IMR-90 (cell line): ENCODE measurements around the gene TMEM161B. TPM values are rescaled to one million over a fixed set of nuclear protein-coding genes. Genes with fewer than 3 reads are reported as not detected.

Experiments used
- ATAC-seq: fragments of 200-7000 bp; cut with Tn5 transposase; 2 replicates; pipeline ENCODE4 v1.9.1; 2020; ENCODE audit warnings: low read depth, mild to moderate bottlenecking, moderate library complexity
- BruUV-seq: library from RNA; stranded (reverse); fragments of 400-500 nt; replicated peaks from 2 replicates; lab custom pipeline; 2021; lab: Mats Ljungman, UMichigan
- CTCF ChIA-PET: fragments of 300-600 bp; formaldehyde crosslinking; extraction: SDS; loops from one replicate; lab custom pipeline; 2021; ENCODE audit warnings: antibody characterized with exemption; lab: Yijun Ruan, JAX
- POLR2A ChIA-PET: fragments of 300-600 bp; sonication (Branson Sonifier 250); formaldehyde crosslinking; loops from one replicate; lab custom pipeline; 2022; ENCODE audit warnings: antibody characterized with exemption; ENCODE audit not compliant: unreplicated experiment; lab: Charles Lee
- DNase-seq: peaks from one replicate; pipeline ENCODE4 v3.0.0; 2013
- H2AFZ ChIP-seq: replicated peaks from 2 replicates; pipeline ENCODE3; 2013; ENCODE audit warnings: low read length, mild to moderate bottlenecking; ENCODE audit not compliant: poor library complexity
- H2AK5ac ChIP-seq: 2 replicates; pipeline ENCODE4 v1.6.1; 2013; ENCODE audit warnings: low read depth, low read length, inconsistent platforms
- H2AK9ac ChIP-seq: replicated peaks from 2 replicates; pipeline ENCODE3; 2013; ENCODE audit warnings: mild to moderate bottlenecking, low read depth, low read length, moderate library complexity; ENCODE audit not compliant: poor library complexity
- H2BK120ac ChIP-seq: 2 replicates; pipeline ENCODE4 v1.6.1; 2013; ENCODE audit warnings: low read depth, low read length, inconsistent platforms
- H2BK15ac ChIP-seq: 3 replicates; pipeline ENCODE4 v1.6.1; 2013; ENCODE audit warnings: low read depth, low read length, inconsistent platforms
- H2BK20ac ChIP-seq: 2 replicates; pipeline ENCODE4 v1.6.1; 2013; ENCODE audit warnings: low read depth, mild to moderate bottlenecking, inconsistent platforms, low read length, moderate library complexity
- H2BK5ac ChIP-seq: 2 replicates; pipeline ENCODE4 v1.6.1; 2013; ENCODE audit warnings: mild to moderate bottlenecking, low read depth, low read length, inconsistent platforms; ENCODE audit not compliant: poor library complexity, severe bottlenecking
- H3K14ac ChIP-seq: replicated peaks from 2 replicates; pipeline ENCODE4 v1.6.1; 2013; ENCODE audit warnings: low read depth, low read length, inconsistent platforms
- H3K18ac ChIP-seq: 2 replicates; pipeline ENCODE4 v1.6.1; 2013; ENCODE audit warnings: low read depth, low read length, control low read depth
- H3K23ac ChIP-seq: 2 replicates; pipeline ENCODE4 v1.6.1; 2013; ENCODE audit warnings: low read depth, low read length, inconsistent platforms
- H3K27ac ChIP-seq: 2 replicates; pipeline ENCODE4 v1.5.1; 2013; ENCODE audit warnings: mild to moderate bottlenecking, control low read depth, low read length; ENCODE audit not compliant: insufficient read depth
- H3K27me3 ChIP-seq: 2 replicates; pipeline ENCODE4 v1.6.1; 2013; ENCODE audit warnings: low read length; ENCODE audit not compliant: control insufficient read depth, insufficient read depth
- H3K36me3 ChIP-seq: 2 replicates; pipeline ENCODE4 v1.6.1; 2013; ENCODE audit warnings: low read length, mixed read lengths; ENCODE audit not compliant: control insufficient read depth, insufficient read depth
- H3K4ac ChIP-seq: 2 replicates; pipeline ENCODE4 v1.6.1; 2013; ENCODE audit warnings: low read depth, low read length, inconsistent platforms
- H3K4me1 ChIP-seq: 2 replicates; pipeline ENCODE4 v1.6.1; 2013; ENCODE audit warnings: low read length, mixed read lengths; ENCODE audit not compliant: control insufficient read depth, insufficient read depth
- H3K4me2 ChIP-seq: 2 replicates; pipeline ENCODE4 v1.6.1; 2013; ENCODE audit warnings: low read depth, mild to moderate bottlenecking, control low read depth, low read length, moderate library complexity
- H3K4me3 ChIP-seq: 2 replicates; pipeline ENCODE4 v1.5.1; 2013; ENCODE audit warnings: low read depth, mild to moderate bottlenecking, control low read depth, low read length, moderate library complexity; ENCODE audit not compliant: insufficient read depth
- H3K56ac ChIP-seq: 2 replicates; pipeline ENCODE4 v1.6.1; 2013; ENCODE audit warnings: low read length, inconsistent platforms; ENCODE audit not compliant: insufficient read depth; ENCODE audit errors: extremely low read depth
- H3K79me1 ChIP-seq, 2 experiments: 2 replicates each; pipeline ENCODE4 v1.6.1; 2013; ENCODE audit warnings: low read length in 2 of 2, inconsistent platforms in 1 of 2, low read depth in 1 of 2
- H3K9ac ChIP-seq: 2 replicates; pipeline ENCODE4 v1.6.1; 2013; ENCODE audit warnings: low read depth, low read length, control low read depth
- H3K9me1 ChIP-seq: 2 replicates; pipeline ENCODE4 v1.6.1; 2013; ENCODE audit warnings: low read length, inconsistent platforms; ENCODE audit not compliant: insufficient read depth
- H3K9me3 ChIP-seq: 2 replicates; pipeline ENCODE4 v1.6.1; 2013; ENCODE audit warnings: low read length; ENCODE audit not compliant: control insufficient read depth, insufficient read depth
- H4K20me1 ChIP-seq: 2 replicates; pipeline ENCODE4 v1.6.1; 2013; ENCODE audit warnings: low read length, inconsistent platforms; ENCODE audit not compliant: insufficient read depth
- H4K5ac ChIP-seq: 2 replicates; pipeline ENCODE4 v1.6.1; 2013; ENCODE audit warnings: mild to moderate bottlenecking, low read depth, low read length, control low read depth
- H4K8ac ChIP-seq, 2 experiments: 2 replicates each; pipeline ENCODE4 v1.6.1; 2013; ENCODE audit warnings: low read depth in 2 of 2, low read length in 2 of 2, control low read depth in 1 of 2, inconsistent platforms in 1 of 2
- H4K91ac ChIP-seq: 2 replicates; pipeline ENCODE4 v1.6.1; 2013; ENCODE audit warnings: low read depth, low read length, inconsistent platforms; ENCODE audit not compliant: insufficient read depth
- CHD1 ChIP-seq: IDR thresholded peaks from 2 replicates; pipeline ENCODE4 v1.6.1; 2012; ENCODE audit warnings: low read depth, low read length, improper control_type of control experiment
- CTCF ChIP-seq: conservative IDR thresholded peaks from 2 replicates; pipeline ENCODE4 v1.5.1; 2012; ENCODE audit warnings: mild to moderate bottlenecking, low read depth, low read length, improper control_type of control experiment
- FOS ChIP-seq: fragments of 150-350 bp; IDR thresholded peaks from 2 replicates; pipeline ENCODE4 v1.6.1; 2016; ENCODE audit warnings: low read depth, low read length
- MAZ ChIP-seq: IDR thresholded peaks from 2 replicates; pipeline ENCODE4 v1.6.1; 2012; ENCODE audit warnings: low read depth, mild to moderate bottlenecking, low read length, improper control_type of control experiment, moderate library complexity, borderline replicate concordance
- MXI1 ChIP-seq: IDR thresholded peaks from 2 replicates; pipeline ENCODE4 v1.6.1; 2012; ENCODE audit warnings: low read depth, mild to moderate bottlenecking, low read length, moderate library complexity, borderline replicate concordance
- NFE2L2 ChIP-seq: fragments of 150-350 bp; IDR thresholded peaks from 2 replicates; pipeline ENCODE4 v1.6.1; 2016; ENCODE audit warnings: low read depth, mild to moderate bottlenecking, low read length
- POLR2A ChIP-seq: IDR thresholded peaks from 2 replicates; pipeline ENCODE4 v1.6.1; 2012; ENCODE audit warnings: mild to moderate bottlenecking, low read depth, low read length
- RCOR1 ChIP-seq: IDR thresholded peaks from 2 replicates; pipeline ENCODE4 v1.6.1; 2012; ENCODE audit warnings: mild to moderate bottlenecking, low read length, improper control_type of control experiment; ENCODE audit not compliant: insufficient replicate concordance
- dilution Hi-C: fragments of 300-500 bp; cut with HindIII; formaldehyde crosslinking; loops from one replicate; pipeline ENCODE4 v1.14.3; 2018; ENCODE audit warnings: low sequenced_read_pairs; ENCODE audit not compliant: unreplicated experiment
- in situ Hi-C: fragments of 300-500 bp; cut with MboI; formaldehyde crosslinking; loops from 3 replicates; pipeline ENCODE4 v1.14.3; 2019; ENCODE audit warnings: low sequenced_read_pairs, inconsistent platforms, mixed read lengths
- intact Hi-C: fragments of 100-400 bp; cut with micrococcal nuclease; formaldehyde crosslinking; loops from 2 replicates; pipeline ENCODE4 v1.10.0; 2022
- polyA plus RNA-seq, 3 experiments: library from polyadenylated mRNA; depleted of rRNA; stranded (reverse); fragments of >200 nt; gene quantifications; 2 replicates each; pipeline ENCODE4 v1.2.3, GENCODE V29; 2012; ENCODE audit warnings: low replicate concordance in 1 of 3
- total RNA-seq: library from RNA; depleted of rRNA; stranded (reverse); fragments of >200 nt; gene quantifications from 2 replicates; pipeline ENCODE4 v1.2.3, GENCODE V29; 2012
- TF ChIP-seq, protein P1 (sequence below): fragments of 150-350 bp; IDR thresholded peaks from 2 replicates; pipeline ENCODE4 v1.6.1; 2017; ENCODE audit warnings: mild to moderate bottlenecking, antibody characterized with exemption, low read length, low read depth

TMEM161B gene
- total and polyA plus RNA-seq, 2 of the 4 experiments (the other 2 are of a cell fraction), result 7.4 to 9.3 TPM

GRCh38 chr5:88262116-88262515, 6.5 kb downstream of the TMEM161B start:
- BruUV-seq, result no TSS peak
- dilution Hi-C loops (no loop called here), in situ Hi-C loops (no loop called here), intact Hi-C loops (loop anchor here (5.0 kb wide), 1 partner anchor 400 kb away; no protein-coding TSS in a partner anchor)
- POLR2A ChIA-PET, result no interaction called here
- Histone ChIP-seq H3K79me1 (peaks cover 15% of the 10 kb centered on the region in 2 experiments), H4K91ac (no peak overlapping the region), H3K4me1 (no peaks in the 10 kb centered on the region), H3K9me1 (no peaks in the 10 kb centered on the region), H2AK5ac (no peak overlapping the region), H3K4me3 (no peak overlapping the region), H4K8ac (no peak overlapping the region), H3K14ac (no peak overlapping the region), H2BK15ac (no peak overlapping the region), H2AFZ (no peak overlapping the region), H3K18ac (no peak overlapping the region), H2BK5ac (no peak overlapping the region), H3K9me3 (no peaks in the 10 kb centered on the region), H3K23ac (no peak overlapping the region), H4K20me1 (peaks cover 7% of the 10 kb centered on the region; the same call in 1 of the 2 replicates), H2BK120ac (no peak overlapping the region), H3K4ac (no peak overlapping the region), H3K9ac (no peak overlapping the region), H3K4me2 (no peak overlapping the region), H3K27me3 (no peaks in the 10 kb centered on the region), H2AK9ac (no peak overlapping the region), H4K5ac (no peak overlapping the region), H2BK20ac (no peak overlapping the region), H3K27ac (no peak overlapping the region), H3K36me3 (peaks cover 3% of the 10 kb centered on the region), H3K56ac (no peak overlapping the region)
- DNase-seq (peak; percentile 54), ATAC-seq (peak; percentile 44; the same call in 1 of the 2 replicates)
- TF ChIP-seq NFE2L2, result no peak
- no peak for TF ChIP-seq CTCF
- no peak for TF ChIP-seq FOS
- no peak for TF ChIP-seq CHD1
- TF ChIP-seq MAZ, result no peak
- TF ChIP-seq, protein P1, sequence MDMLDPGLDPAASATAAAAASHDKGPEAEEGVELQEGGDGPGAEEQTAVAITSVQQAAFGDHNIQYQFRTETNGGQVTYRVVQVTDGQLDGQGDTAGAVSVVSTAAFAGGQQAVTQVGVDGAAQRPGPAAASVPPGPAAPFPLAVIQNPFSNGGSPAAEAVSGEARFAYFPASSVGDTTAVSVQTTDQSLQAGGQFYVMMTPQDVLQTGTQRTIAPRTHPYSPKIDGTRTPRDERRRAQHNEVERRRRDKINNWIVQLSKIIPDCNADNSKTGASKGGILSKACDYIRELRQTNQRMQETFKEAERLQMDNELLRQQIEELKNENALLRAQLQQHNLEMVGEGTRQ, result no peak
- TF ChIP-seq POLR2A, result no peak
- TF ChIP-seq MXI1, result no peak
- TF ChIP-seq RCOR1, result no peak
- CTCF ChIA-PET, result no interaction called here
